LNCAP (cell line): ENCODE data around the gene PDE7B.

Experiments used
- CTCF ChIP-seq: fragments of 450-650 bp; IDR thresholded peaks from 2 replicates; pipeline ENCODE4 v1.5.1; 2017; ENCODE audit warnings: mild to moderate bottlenecking

The PDE7B gene

GRCh38 chr6:135976585-135976984 lies 125.1 kb downstream of the PDE7B start:
- TF ChIP-seq CTCF: no peak

GRCh38 chr6:135983093-135983492 lies 131.6 kb downstream of the PDE7B start:
- TF ChIP-seq CTCF: no peak

- no peak for TF ChIP-seq CTCF
Observed at GRCh38 chr6:135983718-135984343, 132.3 kb downstream of the PDE7B start.

- no peak for TF ChIP-seq CTCF
Observed at GRCh38 chr6:135985471-135985870, 134.0 kb downstream of the PDE7B start.

GRCh38 chr6:135987226-135987625 lies 135.7 kb downstream of the PDE7B start:
- TF ChIP-seq CTCF: no peak

GRCh38 chr6:135990439-135990838 lies 138.9 kb downstream of the PDE7B start:
- TF ChIP-seq CTCF: no peak

GRCh38 chr6:135990855-135991464 lies 139.5 kb downstream of the PDE7B start:
- no peak for TF ChIP-seq CTCF

GRCh38 chr6:135992739-135993138 lies 141.2 kb downstream of the PDE7B start:
- no peak for TF ChIP-seq CTCF
